Duodenal mucosa (tissue), 2 donors: Measurements from ENCODE around the gene VTI1A.

Source experiments
- H3K27ac ChIP-seq: one replicate; pipeline ENCODE4 v1.7.0; 2013; ENCODE audit warnings: low read depth, low read length
- H3K27me3 ChIP-seq, 2 donors: one replicate each; pipeline ENCODE4 v1.7.0; 2013; ENCODE audit warnings: low read length in 2 of 2, control low read depth in 1 of 2; ENCODE audit not compliant: insufficient read depth in 2 of 2, control insufficient read depth in 1 of 2
- H3K36me3 ChIP-seq, 2 donors: one replicate each; pipeline ENCODE4 v1.7.0; 2013; ENCODE audit warnings: low read length in 2 of 2, control low read depth in 1 of 2; ENCODE audit not compliant: insufficient read depth in 2 of 2, control insufficient read depth in 1 of 2
- H3K4me1 ChIP-seq, 2 donors: one replicate each; pipeline ENCODE4 v1.7.0; 2013; ENCODE audit warnings: low read length in 2 of 2, control low read depth in 1 of 2; ENCODE audit not compliant: insufficient read depth in 2 of 2, control insufficient read depth in 1 of 2
- H3K4me3 ChIP-seq, 2 donors: one replicate each; pipeline ENCODE4 v1.7.0; 2013; ENCODE audit warnings: low read length in 2 of 2, low read depth in 1 of 2
- H3K9ac ChIP-seq, 2 donors: one replicate each; pipeline ENCODE4 v1.7.0; 2013; ENCODE audit warnings: low read length in 2 of 2, low read depth in 1 of 2
- H3K9me3 ChIP-seq, 2 donors: one replicate each; pipeline ENCODE4 v1.7.0; 2013; ENCODE audit warnings: low read length in 2 of 2, control low read depth in 1 of 2; ENCODE audit not compliant: control insufficient read depth in 1 of 2

The VTI1A gene

GRCh38 chr10:112778579-112778978 is 331.6 kb downstream of the VTI1A start:
- no peak overlapping the region for H3K27ac ChIP-seq
- H3K27me3 ChIP-seq: no peaks in the 10 kb centered on the region
- no peak overlapping the region for H3K4me3 ChIP-seq
- no peaks in the 10 kb centered on the region for H3K9me3 ChIP-seq
- no peaks in the 10 kb centered on the region for H3K36me3 ChIP-seq
- H3K9ac ChIP-seq: no peak overlapping the region
- H3K4me1 ChIP-seq: peaks cover 33 to 43% of the 10 kb centered on the region in 2 donors

- no peak overlapping the region for H3K9ac ChIP-seq
- no peak overlapping the region for H3K27ac ChIP-seq
- no peaks in the 10 kb centered on the region for H3K27me3 ChIP-seq
- no peaks in the 10 kb centered on the region for H3K36me3 ChIP-seq
- H3K4me1 ChIP-seq: peaks cover 39 to 48% of the 10 kb centered on the region in 2 donors
- no peak overlapping the region for H3K4me3 ChIP-seq
- no peaks in the 10 kb centered on the region for H3K9me3 ChIP-seq
These were observed 332.2 kb downstream of the VTI1A start for GRCh38 chr10:112779025-112779770.

GRCh38 chr10:112782200-112782907 is 335.3 kb downstream of the VTI1A start:
- Histone ChIP-seq H3K27ac (no peak overlapping the region), H3K4me1 (peaks cover 34 to 36% of the 10 kb centered on the region in 2 donors), H3K9ac (no peak overlapping the region), H3K9me3 (no peaks in the 10 kb centered on the region), H3K36me3 (no peaks in the 10 kb centered on the region), H3K27me3 (no peaks in the 10 kb centered on the region), H3K4me3 (no peak overlapping the region)

- H3K9ac ChIP-seq: no peak overlapping the region
- no peaks in the 10 kb centered on the region for H3K27me3 ChIP-seq
- H3K4me3 ChIP-seq: peak overlapping the region; percentile 23 to 27
- H3K9me3 ChIP-seq: no peaks in the 10 kb centered on the region
- H3K36me3 ChIP-seq: no peaks in the 10 kb centered on the region
- H3K4me1 ChIP-seq: peaks cover 32 to 34% of the 10 kb centered on the region in 2 donors
- no peak overlapping the region for H3K27ac ChIP-seq
These were observed 336.5 kb downstream of the VTI1A start for GRCh38 chr10:112783351-112784021.

GRCh38 chr10:112784022-112784461 is 337.0 kb downstream of the VTI1A start:
- Histone ChIP-seq H3K27me3 (no peaks in the 10 kb centered on the region), H3K9me3 (no peaks in the 10 kb centered on the region), H3K27ac (no peak overlapping the region), H3K4me3 (peak overlapping the region; percentile 23 to 27), H3K4me1 (peaks cover 26 to 31% of the 10 kb centered on the region in 2 donors), H3K9ac (no peak overlapping the region), H3K36me3 (no peaks in the 10 kb centered on the region)

DNA sequence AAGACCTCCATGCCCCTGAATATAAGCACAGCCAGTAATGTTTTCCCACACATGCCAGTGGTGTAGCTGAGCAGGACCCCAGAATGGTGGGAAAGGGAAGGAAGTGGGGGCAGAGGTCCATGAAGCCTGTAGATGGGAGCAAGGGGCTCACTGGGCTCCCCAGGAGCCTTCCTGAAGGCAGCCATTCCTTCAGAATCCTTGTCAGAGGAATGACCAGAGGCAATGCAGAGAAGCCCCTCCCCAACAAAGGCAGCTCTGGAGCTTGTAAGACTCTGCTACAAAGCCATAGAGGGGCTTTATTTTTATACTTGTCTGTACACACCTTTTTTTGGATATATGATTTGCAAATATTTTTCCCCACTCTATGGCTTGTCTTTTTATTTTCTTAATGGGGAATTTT is 338.1 kb downstream of the VTI1A start:
- Histone ChIP-seq H3K27ac (no peak overlapping the region), H3K27me3 (no peaks in the 10 kb centered on the region), H3K36me3 (no peaks in the 10 kb centered on the region), H3K9ac (no peak overlapping the region), H3K9me3 (no peaks in the 10 kb centered on the region), H3K4me3 (no peak overlapping the region), H3K4me1 (peaks cover 21 to 23% of the 10 kb centered on the region in 2 donors)

DNA sequence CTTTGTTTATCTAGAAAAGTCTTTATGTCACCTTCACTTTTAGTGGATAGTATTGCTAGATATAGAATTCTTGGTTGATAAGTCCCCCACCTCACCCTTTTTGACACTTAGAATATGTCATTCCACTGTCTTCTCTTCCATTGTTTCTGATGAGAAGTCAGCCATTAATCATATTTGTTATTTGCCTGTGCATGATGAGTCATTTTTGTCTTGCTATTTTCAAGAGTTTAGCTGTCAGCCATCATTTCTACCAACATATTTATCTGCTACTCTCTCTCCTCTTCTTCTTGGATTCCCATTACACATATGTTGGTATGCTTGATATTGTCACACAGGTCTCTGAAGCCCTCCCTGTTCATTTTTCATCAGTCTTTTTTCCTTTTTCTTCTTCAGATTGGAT is 342.2 kb downstream of the VTI1A start:
- no peaks in the 10 kb centered on the region for H3K27me3 ChIP-seq
- H3K9me3 ChIP-seq: no peaks in the 10 kb centered on the region
- H3K9ac ChIP-seq: no peak overlapping the region
- H3K4me1 ChIP-seq: peaks cover 27 to 30% of the 10 kb centered on the region in 2 donors
- no peak overlapping the region for H3K4me3 ChIP-seq
- H3K27ac ChIP-seq: no peak overlapping the region
- H3K36me3 ChIP-seq: no peaks in the 10 kb centered on the region

GRCh38 chr10:112790030-112790429 is 343.0 kb downstream of the VTI1A start:
- Histone ChIP-seq H3K27ac (no peak overlapping the region), H3K9me3 (no peaks in the 10 kb centered on the region), H3K36me3 (no peaks in the 10 kb centered on the region), H3K4me3 (no peak overlapping the region), H3K27me3 (no peaks in the 10 kb centered on the region), H3K4me1 (peaks cover 19 to 22% of the 10 kb centered on the region in 2 donors), H3K9ac (no peak overlapping the region)

DNA sequence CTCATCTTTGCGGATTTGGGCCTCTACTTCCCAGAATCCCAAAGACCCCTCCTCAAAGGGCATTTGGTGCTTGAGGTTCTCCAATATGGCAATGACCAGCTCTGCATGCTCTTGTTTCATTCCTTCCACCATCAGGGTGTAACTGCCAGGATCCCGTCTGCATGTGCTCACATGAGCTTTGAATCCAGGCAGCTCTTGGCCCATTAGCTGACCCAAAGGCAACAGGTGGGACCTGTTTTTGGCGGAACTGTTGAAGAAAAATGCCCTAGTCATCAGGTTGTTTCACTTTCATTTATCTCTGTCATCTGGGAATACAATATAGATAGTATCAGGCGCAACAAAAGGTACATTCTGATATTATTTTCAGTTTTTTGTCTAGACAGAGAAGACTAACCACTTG is 343.9 kb downstream of the VTI1A start:
- Histone ChIP-seq H3K27ac (no peak overlapping the region), H3K4me3 (no peak overlapping the region), H3K36me3 (no peaks in the 10 kb centered on the region), H3K9ac (no peak overlapping the region), H3K4me1 (peaks cover 17 to 21% of the 10 kb centered on the region in 2 donors), H3K9me3 (no peaks in the 10 kb centered on the region), H3K27me3 (no peaks in the 10 kb centered on the region)

DNA sequence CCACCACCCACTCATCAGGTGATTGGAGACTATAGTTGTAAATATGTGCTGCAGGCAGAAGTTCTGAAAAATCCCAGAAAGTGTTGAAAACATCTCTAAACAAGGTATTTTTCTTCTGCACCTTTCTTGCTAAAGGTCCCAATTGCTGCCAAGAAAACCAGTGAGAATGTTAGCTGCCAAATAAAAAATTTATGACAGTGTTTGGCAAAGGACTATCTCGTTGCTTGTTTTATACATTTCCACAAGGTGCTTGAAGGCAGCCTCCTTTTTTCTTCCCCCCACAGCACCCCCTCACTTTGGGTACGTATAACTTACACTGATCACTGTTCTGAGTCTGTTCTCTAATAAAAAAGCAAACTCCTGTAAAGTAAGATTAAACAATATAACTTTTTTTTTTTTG is 344.4 kb downstream of the VTI1A start:
- Histone ChIP-seq H3K9ac (no peak overlapping the region), H3K27ac (no peak overlapping the region), H3K4me3 (no peak overlapping the region), H3K36me3 (no peaks in the 10 kb centered on the region), H3K27me3 (no peaks in the 10 kb centered on the region), H3K9me3 (no peaks in the 10 kb centered on the region), H3K4me1 (peaks cover 17 to 21% of the 10 kb centered on the region in 2 donors)
